ENCODE results near the gene TMEM272. TPM values are rescaled to one million over a fixed set of nuclear protein-coding genes. Genes with fewer than 3 reads are reported as not detected.

TMEM272 gene
- total and polyA plus RNA-seq, 12 donors = 0.03 to 0.17 (median 0.05) TPM; not detected in 9

DNA sequence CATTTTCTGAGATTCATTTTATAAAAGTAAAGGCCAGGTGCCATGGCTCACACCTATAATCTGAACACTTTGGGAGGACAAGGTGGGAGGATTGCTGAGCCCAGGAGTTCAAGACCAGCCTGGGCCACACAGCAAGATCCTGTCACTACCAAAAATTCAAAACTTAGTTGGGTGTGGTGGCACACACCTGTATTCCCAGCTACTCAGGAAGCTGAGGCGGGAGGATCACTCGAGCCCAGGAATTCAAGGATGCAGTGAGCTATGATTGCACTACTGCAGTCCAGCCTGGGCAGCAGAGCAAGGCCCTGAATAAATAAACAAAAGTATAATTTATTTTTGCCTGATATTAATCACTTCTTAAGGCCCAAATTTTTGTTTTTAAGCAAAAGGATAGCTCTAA, 81.5 kb downstream of the TMEM272 start:
- 84 to 97% (median 90%) methylated on average over 2 of the region's 2 CpGs for WGBS, 4 donors
- no peak for DNase-seq
- no peak for TF ChIP-seq POLR2A (IDR thresholded peaks at IDR 0.05)
- TF ChIP-seq, protein P1, sequence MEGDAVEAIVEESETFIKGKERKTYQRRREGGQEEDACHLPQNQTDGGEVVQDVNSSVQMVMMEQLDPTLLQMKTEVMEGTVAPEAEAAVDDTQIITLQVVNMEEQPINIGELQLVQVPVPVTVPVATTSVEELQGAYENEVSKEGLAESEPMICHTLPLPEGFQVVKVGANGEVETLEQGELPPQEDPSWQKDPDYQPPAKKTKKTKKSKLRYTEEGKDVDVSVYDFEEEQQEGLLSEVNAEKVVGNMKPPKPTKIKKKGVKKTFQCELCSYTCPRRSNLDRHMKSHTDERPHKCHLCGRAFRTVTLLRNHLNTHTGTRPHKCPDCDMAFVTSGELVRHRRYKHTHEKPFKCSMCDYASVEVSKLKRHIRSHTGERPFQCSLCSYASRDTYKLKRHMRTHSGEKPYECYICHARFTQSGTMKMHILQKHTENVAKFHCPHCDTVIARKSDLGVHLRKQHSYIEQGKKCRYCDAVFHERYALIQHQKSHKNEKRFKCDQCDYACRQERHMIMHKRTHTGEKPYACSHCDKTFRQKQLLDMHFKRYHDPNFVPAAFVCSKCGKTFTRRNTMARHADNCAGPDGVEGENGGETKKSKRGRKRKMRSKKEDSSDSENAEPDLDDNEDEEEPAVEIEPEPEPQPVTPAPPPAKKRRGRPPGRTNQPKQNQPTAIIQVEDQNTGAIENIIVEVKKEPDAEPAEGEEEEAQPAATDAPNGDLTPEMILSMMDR (IDR thresholded peaks at IDR 0.05) = no peak
- intact Hi-C loops (cut with DNase I) = no loop called here
- Histone ChIP-seq H3K27ac (no peak overlapping the region), H3K4me3 (no peak overlapping the region), H3K4me1 (replicated peaks in 1 of 2) (peaks cover 0 to 4% of the 10 kb centered on the region in 2 donors), H3K9me3 (replicated peaks in 1 of 3) (no peaks in the 10 kb centered on the region), H3K36me3 (replicated peaks in 1 of 2) (peaks cover 0 to 48% of the 10 kb centered on the region in 2 donors), H3K27me3 (no peaks in the 10 kb centered on the region)

Other genes with a start within 250 kb of the TMEM272 start
- gene DHRS12, start 41.0 kb downstream of the TMEM272 start, total RNA-seq = 10 to 100 TPM in 5 of 9 donors, 1 to 10 TPM in 4; 4.3 to 16.6 (median 10.9) TPM
- gene DHRS12, start 41.0 kb downstream of the TMEM272 start, polyA plus RNA-seq = 10 to 100 TPM; 12.1 to 33.9 (median 28.6) TPM
- gene CCDC70, start 16.8 kb upstream of the TMEM272 start, total RNA-seq = not detected
- gene CCDC70, start 16.8 kb upstream of the TMEM272 start, polyA plus RNA-seq = not detected
- 1 to 10 TPM; 2.2 to 5.6 (median 3.7) TPM for gene ATP7B, start 166.3 kb upstream of the TMEM272 start, total RNA-seq
- gene ATP7B, start 166.3 kb upstream of the TMEM272 start, polyA plus RNA-seq = 1 to 10 TPM in 2 of 3 donors, under 1 TPM in 1; 0.80 to 2.1 (median 1.7) TPM
- gene ALG11, start 167.2 kb upstream of the TMEM272 start, total RNA-seq = 10 to 100 TPM; 11.8 to 35.4 (median 30.3) TPM
- 10 to 100 TPM in 1 of 3 donors, 1 to 10 TPM in 2; 6.8 to 22.3 (median 9.7) TPM for gene ALG11, start 167.2 kb upstream of the TMEM272 start, polyA plus RNA-seq
- gene UTP14C, start 179.5 kb upstream of the TMEM272 start, total RNA-seq = 10 to 100 TPM in 8 of 9 donors, 1 to 10 TPM in 1; 7.7 to 18.0 (median 14.4) TPM
- 10 to 100 TPM in 1 of 3 donors, 1 to 10 TPM in 2; 1.4 to 21.4 (median 2.7) TPM for gene UTP14C, start 179.5 kb upstream of the TMEM272 start, polyA plus RNA-seq